ENCODE results near the gene NSMCE1. TPM values are rescaled to one million over a fixed set of nuclear protein-coding genes. Genes with fewer than 3 reads are reported as not detected.

NSMCE1 gene
- total RNA-seq, result 49.8 and 59.0 TPM in 2 replicates

GRCh38 chr16:27268376-27269299, at the start of gene NSMCE1:
Gene NSMCE1 (minus strand): TSS chr16:27268772. CDS start chr16:27257570, 11,202 bp downstream.

DNA sequence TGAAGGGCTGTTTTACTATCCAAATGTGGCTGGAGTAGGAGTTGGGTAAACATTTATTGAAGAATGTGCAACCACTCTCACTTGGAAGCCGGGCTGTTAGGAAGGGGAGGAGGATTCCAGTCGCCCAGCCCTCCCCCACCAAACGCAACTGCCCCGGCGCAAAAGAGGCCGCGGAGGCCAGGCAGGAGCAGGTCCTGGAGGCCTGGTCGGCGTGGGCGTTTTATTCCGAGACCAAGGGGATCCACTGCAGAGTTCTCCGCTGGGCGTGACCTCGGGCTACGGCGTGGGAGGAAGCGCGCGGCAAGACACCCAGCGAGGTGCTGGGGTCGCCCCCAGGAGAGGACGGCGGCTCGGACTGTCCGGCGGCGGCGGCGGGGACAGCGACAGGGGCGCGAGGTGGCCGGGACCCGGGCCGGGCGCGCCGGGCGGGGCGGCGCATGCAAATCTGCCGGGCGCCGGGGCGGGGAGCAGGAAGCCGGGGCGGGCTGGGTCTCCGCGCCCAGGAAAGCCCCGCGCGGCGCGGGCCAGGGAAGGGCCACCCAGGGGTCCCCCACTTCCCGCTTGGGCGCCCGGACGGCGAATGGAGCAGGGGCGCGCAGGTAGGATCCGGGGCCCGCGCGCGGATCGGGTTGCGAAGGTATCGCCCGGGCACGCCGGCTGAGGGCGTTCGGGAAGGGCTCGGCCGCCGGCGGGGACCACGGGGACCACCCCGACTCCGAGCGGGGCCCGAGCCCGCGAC, 45.0 kb upstream of the NSMCE1 start, which contains the start of gene IL4R:
TSS of gene IL4R (plus strand) at position 553 of the 739 bp plus-strand sequence. CDS start 26,230 bp downstream, outside the sequence.

GRCh38 chr16:27203507-27204311, 64.9 kb downstream of the NSMCE1 start, which contains the start of gene KDM8:
Gene KDM8 (plus strand): TSS chr16:27203526. CDS start chr16:27210124, 6,598 bp downstream.

Other genes starting within 250 kb of the NSMCE1 start
- not detected in 2 replicates for gene C16orf82, start 201.8 kb downstream of the NSMCE1 start, total RNA-seq
- 4.1 and 4.7 TPM in 2 replicates for gene KDM8, start 65.2 kb downstream of the NSMCE1 start, total RNA-seq
- gene IL4R, start 45.2 kb upstream of the NSMCE1 start, total RNA-seq, result 36.5 and 44.2 TPM in 2 replicates
- 0.49 and 0.73 TPM in 2 replicates for gene IL21R, start 133.4 kb upstream of the NSMCE1 start, total RNA-seq